Measurements from ENCODE around the gene SMIM22. TPM values are rescaled to one million over a fixed set of nuclear protein-coding genes. Genes with fewer than 3 reads are reported as not detected.

The SMIM22 gene
- total RNA-seq, 1 donor from 2014 or later = not detected

GRCh38 chr16:4768549-4769305 is 26.4 kb upstream of the SMIM22 start:
- Histone ChIP-seq H3K27me3 (no peaks in the 10 kb centered on the region), H3K27ac (peak overlapping the region; percentile 87), H3K36me3 (peaks cover 0 to 9% of the 10 kb centered on the region in 2 donors), H3K9me3 (no peaks in the 10 kb centered on the region), H3K4me1 (peaks cover 35% of the 10 kb centered on the region), H3K4me3 (peak overlapping the region; percentile 58 to 85)
- TF ChIP-seq POLR2AphosphoS5 (IDR thresholded peaks at IDR 0.05; ENCODE audit: insufficient read depth in 1 of 2, low read depth in 1 of 2) = peak; percentile 92 to 94
- peak in 1 of 2 donors; percentile 77 for TF ChIP-seq POLR2A (IDR thresholded peaks at IDR 0.05)
- TF ChIP-seq CTCF (IDR thresholded peaks at IDR 0.05) = no peak
- intact Hi-C loops (cut with DNase I) = no loop called here
- DNase-seq (ENCODE audit: extremely low spot score in 2 of 2) = peak in 1 of 2 donors; percentile 97

GRCh38 chr16:4769306-4769638 is 25.9 kb upstream of the SMIM22 start:
- Histone ChIP-seq H3K36me3 (peaks cover 0 to 9% of the 10 kb centered on the region in 2 donors), H3K4me3 (peak overlapping the region; percentile 58 to 85), H3K27ac (peak overlapping the region; percentile 87), H3K27me3 (no peaks in the 10 kb centered on the region), H3K9me3 (no peaks in the 10 kb centered on the region), H3K4me1 (peaks cover 30% of the 10 kb centered on the region)
- TF ChIP-seq POLR2AphosphoS5 (IDR thresholded peaks at IDR 0.05; ENCODE audit: insufficient read depth in 1 of 2, low read depth in 1 of 2) (no peak), CTCF (IDR thresholded peaks at IDR 0.05) (no peak), POLR2A (IDR thresholded peaks at IDR 0.05) (no peak)
- intact Hi-C loops (cut with DNase I) = no loop called here
- DNase-seq (ENCODE audit: extremely low spot score in 2 of 2) = no peak

GRCh38 chr16:4771646-4772045 is 23.5 kb upstream of the SMIM22 start:
- intact Hi-C loops (cut with DNase I) = no loop called here
- DNase-seq (ENCODE audit: extremely low spot score in 2 of 2) = no peak
- H3K27ac ChIP-seq = no peak overlapping the region
- H3K4me1 ChIP-seq = peaks cover 11% of the 10 kb centered on the region
- no peak for TF ChIP-seq CTCF (IDR thresholded peaks at IDR 0.05)
- TF ChIP-seq POLR2AphosphoS5 (IDR thresholded peaks at IDR 0.05; ENCODE audit: insufficient read depth in 1 of 2, low read depth in 1 of 2) = no peak
- no peak for TF ChIP-seq POLR2A (IDR thresholded peaks at IDR 0.05)
- H3K9me3 ChIP-seq = no peaks in the 10 kb centered on the region
- H3K36me3 ChIP-seq = no peaks in the 10 kb centered on the region
- H3K4me3 ChIP-seq = no peak overlapping the region
- no peaks in the 10 kb centered on the region for H3K27me3 ChIP-seq

- Histone ChIP-seq H3K9me3 (no peaks in the 10 kb centered on the region), H3K27me3 (no peaks in the 10 kb centered on the region), H3K36me3 (no peaks in the 10 kb centered on the region), H3K27ac (no peak overlapping the region), H3K4me3 (no peak overlapping the region), H3K4me1 (peaks cover 10% of the 10 kb centered on the region)
- TF ChIP-seq POLR2AphosphoS5 (IDR thresholded peaks at IDR 0.05; ENCODE audit: insufficient read depth in 1 of 2, low read depth in 1 of 2) (no peak), POLR2A (IDR thresholded peaks at IDR 0.05) (no peak), CTCF (IDR thresholded peaks at IDR 0.05) (no peak)
- DNase-seq (ENCODE audit: extremely low spot score in 2 of 2) = no peak
- intact Hi-C loops (cut with DNase I) = no loop called here
Measured at GRCh38 chr16:4772351-4772750, 22.8 kb upstream of the SMIM22 start.

GRCh38 chr16:4775005-4775404 is 20.2 kb upstream of the SMIM22 start:
- no peaks in the 10 kb centered on the region for H3K4me1 ChIP-seq
- DNase-seq (ENCODE audit: extremely low spot score in 2 of 2) = no peak
- no peaks in the 10 kb centered on the region for H3K9me3 ChIP-seq
- no peak overlapping the region for H3K27ac ChIP-seq
- intact Hi-C loops (cut with DNase I) = no loop called here
- TF ChIP-seq POLR2A (IDR thresholded peaks at IDR 0.05) (no peak), POLR2AphosphoS5 (IDR thresholded peaks at IDR 0.05; ENCODE audit: insufficient read depth in 1 of 2, low read depth in 1 of 2) (no peak), CTCF (IDR thresholded peaks at IDR 0.05) (no peak)
- H3K4me3 ChIP-seq = no peak overlapping the region
- H3K27me3 ChIP-seq = no peaks in the 10 kb centered on the region
- no peaks in the 10 kb centered on the region for H3K36me3 ChIP-seq

All from vagina (tissue), 2 donors.